ENCODE results near the gene RAB11FIP4. TPM values are rescaled to one million over a fixed set of nuclear protein-coding genes. Genes with fewer than 3 reads are reported as not detected.

The RAB11FIP4 gene
- total and polyA plus RNA-seq, 9 of the 15 experiments (the other 6 are each of a cell fraction or from before 2014, with no cell fraction given) = 0.62 to 16.6 (median 8.9) TPM

- TF ChIP-seq, protein P1, sequence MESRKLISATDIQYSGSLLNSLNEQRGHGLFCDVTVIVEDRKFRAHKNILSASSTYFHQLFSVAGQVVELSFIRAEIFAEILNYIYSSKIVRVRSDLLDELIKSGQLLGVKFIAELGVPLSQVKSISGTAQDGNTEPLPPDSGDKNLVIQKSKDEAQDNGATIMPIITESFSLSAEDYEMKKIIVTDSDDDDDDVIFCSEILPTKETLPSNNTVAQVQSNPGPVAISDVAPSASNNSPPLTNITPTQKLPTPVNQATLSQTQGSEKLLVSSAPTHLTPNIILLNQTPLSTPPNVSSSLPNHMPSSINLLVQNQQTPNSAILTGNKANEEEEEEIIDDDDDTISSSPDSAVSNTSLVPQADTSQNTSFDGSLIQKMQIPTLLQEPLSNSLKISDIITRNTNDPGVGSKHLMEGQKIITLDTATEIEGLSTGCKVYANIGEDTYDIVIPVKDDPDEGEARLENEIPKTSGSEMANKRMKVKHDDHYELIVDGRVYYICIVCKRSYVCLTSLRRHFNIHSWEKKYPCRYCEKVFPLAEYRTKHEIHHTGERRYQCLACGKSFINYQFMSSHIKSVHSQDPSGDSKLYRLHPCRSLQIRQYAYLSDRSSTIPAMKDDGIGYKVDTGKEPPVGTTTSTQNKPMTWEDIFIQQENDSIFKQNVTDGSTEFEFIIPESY (CRISPR knock-in tag; IDR thresholded peaks at IDR 0.05) = no peak
- TF ChIP-seq POLR2AphosphoS5 (IDR thresholded peaks at IDR 0.05; ENCODE audit: control insufficient read depth, insufficient read depth, low read depth, low read length) (no peak), PRPF4 (IDR thresholded peaks at IDR 0.05; ENCODE audit: insufficient read depth, low read depth, low read length, poor library complexity, severe bottlenecking) (no peak), NR4A1 (CRISPR knock-in tag; IDR thresholded peaks at IDR 0.05) (no peak), NR4A1 (tag; IDR thresholded peaks at IDR 0.05) (no peak), TEAD4 (IDR thresholded peaks at IDR 0.05; ENCODE audit: low read length) (no peak), TEAD4 (CRISPR knock-in tag; IDR thresholded peaks at IDR 0.05; ENCODE audit: borderline replicate concordance) (no peak), HDAC8 (tag; IDR thresholded peaks at IDR 0.05) (no peak), RNF219 (CRISPR knock-in tag; IDR thresholded peaks at IDR 0.05) (no peak), ZNF444 (CRISPR knock-in tag; IDR thresholded peaks at IDR 0.05) (no peak), ETS2 (tag; IDR thresholded peaks at IDR 0.05; ENCODE audit: borderline replicate concordance, poor library complexity, severe bottlenecking) (no peak), ZNF561 (CRISPR knock-in tag; conservative IDR thresholded peaks at IDR 0.05) (no peak), ETV5 (CRISPR knock-in tag; IDR thresholded peaks at IDR 0.05; ENCODE audit: low read depth) (no peak), HDAC6 (IDR thresholded peaks at IDR 0.05; ENCODE audit: low read depth, low read length) (no peak), HDGF (IDR thresholded peaks at IDR 0.05) (peak; percentile 76; the same call in 1 of the 2 replicates), ZNF184 (CRISPR knock-in tag; IDR thresholded peaks at IDR 0.05) (no peak), ZNF347 (CRISPR knock-in tag; IDR thresholded peaks at IDR 0.05; ENCODE audit: low read depth) (no peak), CXXC5 (CRISPR knock-in tag; IDR thresholded peaks at IDR 0.05) (no peak), RBFOX2 (IDR thresholded peaks at IDR 0.05; ENCODE audit: low read depth, low read length) (no peak), ZNF780A (CRISPR knock-in tag; IDR thresholded peaks at IDR 0.05) (no peak), RFX7 (CRISPR knock-in tag; IDR thresholded peaks at IDR 0.05) (no peak), ZNF133 (CRISPR knock-in tag; IDR thresholded peaks at IDR 0.05) (no peak), FOXM1 (IDR thresholded peaks at IDR 0.05; ENCODE audit: low read depth) (no peak; the same call in 1 of the 2 replicates), FOXM1 (CRISPR knock-in tag; IDR thresholded peaks at IDR 0.05; ENCODE audit: low read depth) (no peak), KDM2B (CRISPR knock-in tag; IDR thresholded peaks at IDR 0.05) (no peak)
- TF ChIP-seq, protein P2, sequence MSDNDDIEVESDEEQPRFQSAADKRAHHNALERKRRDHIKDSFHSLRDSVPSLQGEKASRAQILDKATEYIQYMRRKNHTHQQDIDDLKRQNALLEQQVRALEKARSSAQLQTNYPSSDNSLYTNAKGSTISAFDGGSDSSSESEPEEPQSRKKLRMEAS (CRISPR knock-in tag; IDR thresholded peaks at IDR 0.05) = no peak
These were observed 66.1 kb downstream of the RAB11FIP4 start (continued) for GRCh38 chr17:31457391-31458234.

Measured in K562 (cell line).